Activated CD4-positive, alpha-beta T cell treated with anti-CD3 and anti-CD28 coated beads, Interleukin-2, Interleukin-6, amounts not matched to agents 100 ng/mL and 50 ng/mL, durations not matched to agents 16 hours and 8 hours (primary cell): ENCODE results near the gene RPS29.

Experiments
- DNase-seq: peaks from one replicate; pipeline ENCODE4 v3.0.0-alpha.2; 2020

RPS29 gene

GRCh38 chr14:49549446-49549845 lies 36.7 kb downstream of the RPS29 start:
- no peak for DNase-seq

DNA sequence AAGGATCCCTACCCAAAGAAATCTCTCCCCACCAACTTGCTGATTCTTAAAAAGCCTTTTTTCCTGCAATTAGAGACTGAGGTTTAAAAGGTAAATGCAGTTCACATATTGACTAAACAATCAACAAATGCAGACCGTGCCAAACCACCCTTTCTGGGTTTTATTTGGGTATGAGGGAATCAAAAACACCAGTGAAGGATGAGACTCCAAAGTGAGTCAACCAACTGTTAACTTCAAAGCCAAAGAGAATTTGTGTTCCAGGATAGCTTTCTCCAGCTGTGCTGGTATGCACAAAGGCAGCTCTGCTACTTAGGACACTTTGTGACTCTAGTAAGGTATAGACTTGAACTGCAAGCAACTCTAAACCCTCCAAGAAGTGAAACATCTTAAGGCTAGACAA lies 39.4 kb downstream of the RPS29 start:
- DNase-seq, result no peak

DNA sequence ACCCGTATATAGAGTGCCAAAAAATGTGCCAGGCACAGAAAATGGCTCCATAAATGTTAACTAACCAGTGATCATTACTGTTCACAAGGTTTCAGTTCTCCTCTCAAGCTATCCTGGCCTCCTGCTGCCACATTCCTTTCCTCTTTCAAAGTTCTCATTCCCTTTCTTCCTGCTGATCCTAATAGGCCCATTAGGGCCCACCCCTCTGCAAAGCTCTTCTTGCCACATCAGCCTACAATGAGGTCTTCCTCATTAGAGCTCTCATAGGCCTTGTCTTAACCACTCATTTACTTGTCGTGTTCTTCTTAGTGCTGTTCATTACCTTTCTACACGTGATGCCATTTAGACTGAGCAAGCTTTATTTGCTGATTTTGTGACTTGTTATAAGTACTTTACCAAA lies 40.5 kb downstream of the RPS29 start:
- DNase-seq, result no peak

GRCh38 chr14:49545071-49545470 lies 41.1 kb downstream of the RPS29 start:
- no peak for DNase-seq

- no peak for DNase-seq
These were observed 45.1 kb downstream of the RPS29 start for GRCh38 chr14:49541049-49541448.

- DNase-seq, result no peak
These were observed 47.3 kb downstream of the RPS29 start for GRCh38 chr14:49538852-49539251.
